NOMO-1 (cell line): Measurements from ENCODE around the gene GMPPB.
"Not testable (repeated sequence)": the region's sequence is repeated elsewhere in the genome, so short reads cannot be mapped to it uniquely, and the experiment has no call there.

Source experiments
- DNase-seq, 2 experiments: peaks; one replicate each; lab custom pipeline; 2025; ENCODE audit not compliant: unreplicated experiment in 2 of 2; lab: John Stamatoyannopoulos, UW

The GMPPB gene

DNA sequence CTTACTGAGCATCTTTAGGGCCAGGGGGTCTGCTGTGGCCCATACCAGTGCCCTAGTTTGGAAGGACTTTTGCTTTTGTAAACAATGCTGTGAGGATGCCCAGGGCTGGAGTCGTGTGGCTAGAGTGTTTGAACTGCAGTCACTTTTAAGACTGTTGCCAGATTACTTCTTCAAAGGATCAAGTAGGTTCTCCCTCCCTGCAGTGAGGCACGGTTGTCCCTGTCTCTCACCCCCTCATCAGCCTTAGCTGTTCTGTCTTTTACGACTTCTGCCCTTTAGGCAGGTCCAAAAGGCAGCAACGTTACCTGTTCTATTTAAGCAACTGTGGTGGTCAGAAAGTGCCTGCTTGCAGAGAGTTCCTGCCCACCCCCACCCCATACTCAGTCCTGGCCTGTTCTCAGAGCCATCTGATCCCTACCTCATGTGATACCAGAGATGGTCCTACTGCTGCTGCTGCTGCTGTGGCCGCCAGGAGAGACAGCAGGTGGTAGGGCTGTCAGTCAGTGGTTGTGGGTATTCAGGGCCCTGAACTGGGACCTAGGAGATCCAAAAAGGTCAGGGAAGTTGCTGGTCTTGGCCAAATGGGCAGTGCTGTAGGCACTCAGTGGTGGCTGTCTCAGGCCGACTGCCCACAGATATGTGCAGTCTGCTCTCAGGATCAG, 29.2 kb downstream of the GMPPB start:
- not testable (repeated sequence) for DNase-seq

DNA sequence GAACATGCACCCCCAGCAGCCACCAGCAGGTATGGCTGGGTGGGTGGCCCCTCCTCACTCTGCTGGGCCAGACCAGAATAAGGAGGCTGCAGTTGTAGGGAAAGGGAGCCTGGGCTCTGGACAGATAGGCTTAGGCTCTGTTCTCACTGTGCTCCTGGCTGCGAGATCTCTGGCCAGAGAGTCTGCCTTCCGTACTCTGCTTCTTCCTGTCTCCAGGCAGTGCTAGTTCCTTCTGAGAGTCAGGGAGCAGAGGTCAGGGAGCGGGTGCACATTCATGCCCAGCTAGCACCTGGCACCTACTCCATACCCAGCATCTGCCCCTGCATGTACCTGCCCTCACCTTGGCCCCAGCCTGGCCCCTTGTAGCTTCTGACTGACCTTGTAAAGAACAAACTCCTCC, 32.3 kb downstream of the GMPPB start:
- DNase-seq: not testable (repeated sequence)

DNA sequence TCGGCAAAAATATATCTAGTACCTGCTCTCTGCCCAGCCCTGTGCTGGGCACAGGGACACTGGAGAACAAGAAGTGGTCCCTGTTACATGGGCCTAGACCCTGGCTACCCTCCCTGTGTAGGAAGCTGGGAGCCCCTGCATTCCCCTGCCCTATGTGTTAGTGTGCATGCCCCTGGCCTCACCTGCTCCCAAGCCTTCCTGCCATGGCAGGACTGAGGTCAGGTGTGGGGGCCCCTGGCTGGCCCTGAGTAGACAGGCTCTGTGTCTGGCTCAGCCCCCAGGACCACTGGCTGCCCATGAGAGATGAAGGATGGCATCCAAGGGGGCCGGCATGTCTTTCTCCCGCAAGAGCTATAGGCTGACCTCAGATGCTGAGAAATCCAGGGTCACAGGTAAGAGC, 32.9 kb downstream of the GMPPB start:
- DNase-seq: not testable (repeated sequence)

DNA sequence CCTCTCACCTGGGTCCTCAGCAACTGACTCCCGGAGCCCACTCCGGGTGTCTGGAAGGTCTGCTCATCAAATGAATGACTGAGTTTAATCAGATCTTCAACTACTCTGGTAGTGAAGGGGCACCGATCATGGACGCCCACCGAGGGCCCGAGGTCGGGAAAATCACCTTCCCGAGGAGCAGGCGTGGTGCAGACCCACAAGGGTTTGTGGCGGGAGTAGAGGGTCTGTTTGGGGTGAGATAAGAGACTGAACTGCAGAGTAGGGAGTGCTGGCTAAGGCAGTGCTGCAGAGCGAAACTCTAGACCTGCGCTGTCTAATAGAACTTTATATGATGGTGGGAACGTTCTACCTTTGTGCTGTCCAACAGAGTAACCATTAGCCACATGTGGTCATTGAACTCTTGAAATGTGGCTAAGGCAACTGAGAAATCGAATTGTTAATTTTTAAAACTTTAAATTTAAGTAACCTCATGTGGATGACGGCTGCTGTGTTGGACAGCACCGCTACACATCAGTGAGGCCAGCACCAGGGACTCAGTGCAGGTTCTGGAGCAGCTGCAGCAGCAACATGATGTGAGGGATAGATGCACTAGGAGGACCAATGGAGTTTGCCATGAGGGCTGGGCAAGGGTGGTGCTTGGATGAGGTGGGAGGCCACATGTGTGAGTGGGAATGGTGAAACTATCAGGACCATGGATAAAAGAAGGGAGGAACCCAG, 33.7 kb downstream of the GMPPB start:
- not testable (repeated sequence) for DNase-seq

DNA sequence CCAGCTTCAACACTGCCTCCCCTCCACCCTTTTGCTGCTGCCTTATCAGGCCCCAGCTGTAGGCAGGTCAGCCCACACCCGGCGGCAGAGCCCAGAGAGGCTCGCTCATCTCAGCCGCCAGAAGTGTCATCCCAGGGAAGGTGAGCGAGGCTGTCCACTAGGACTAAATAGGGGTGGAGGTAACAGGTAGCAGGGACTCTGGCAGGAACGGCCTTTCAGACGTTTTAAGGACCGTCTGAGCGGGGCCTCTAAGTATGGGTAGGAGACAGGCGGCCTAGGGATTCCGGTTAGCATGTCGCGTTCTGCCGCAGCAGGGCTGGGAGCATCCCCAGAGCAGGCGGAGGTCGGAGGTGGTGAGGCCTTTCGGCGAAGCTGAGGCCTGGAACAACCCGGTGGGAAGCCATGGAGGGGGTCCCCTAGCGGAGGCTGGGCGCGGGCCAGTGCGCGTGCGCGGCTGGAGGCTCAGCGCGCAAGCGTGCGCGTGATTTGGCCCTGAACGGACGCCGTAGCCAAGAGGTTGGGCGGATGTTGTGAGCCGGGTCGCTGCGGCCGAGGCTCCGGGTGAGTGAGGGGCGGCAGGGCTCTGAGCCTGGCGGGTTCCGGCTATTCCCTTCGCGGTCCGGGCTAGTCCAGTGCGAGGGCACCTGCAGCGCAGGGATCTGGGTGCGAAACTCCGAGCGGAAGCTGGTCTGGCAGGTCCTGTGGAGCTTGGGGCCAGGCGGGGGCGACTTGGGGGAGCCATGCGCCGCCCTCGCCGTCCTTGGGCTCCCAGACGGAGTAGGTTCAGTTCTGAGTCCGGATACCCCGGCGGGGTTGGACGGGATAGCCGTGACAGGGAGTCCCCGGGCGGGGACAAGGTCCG, 34.5 kb downstream of the GMPPB start, which contains the start of the genes MST1 and RNF123:
MST1 (minus strand) TSS at position 429 of the 862 bp plus-strand sequence. CDS start 783 bp downstream, outside the sequence.
RNF123 (plus strand) TSS at position 512 of the 862 bp plus-strand sequence. CDS start 1,609 bp downstream, outside the sequence.
- DNase-seq: no peak

DNA sequence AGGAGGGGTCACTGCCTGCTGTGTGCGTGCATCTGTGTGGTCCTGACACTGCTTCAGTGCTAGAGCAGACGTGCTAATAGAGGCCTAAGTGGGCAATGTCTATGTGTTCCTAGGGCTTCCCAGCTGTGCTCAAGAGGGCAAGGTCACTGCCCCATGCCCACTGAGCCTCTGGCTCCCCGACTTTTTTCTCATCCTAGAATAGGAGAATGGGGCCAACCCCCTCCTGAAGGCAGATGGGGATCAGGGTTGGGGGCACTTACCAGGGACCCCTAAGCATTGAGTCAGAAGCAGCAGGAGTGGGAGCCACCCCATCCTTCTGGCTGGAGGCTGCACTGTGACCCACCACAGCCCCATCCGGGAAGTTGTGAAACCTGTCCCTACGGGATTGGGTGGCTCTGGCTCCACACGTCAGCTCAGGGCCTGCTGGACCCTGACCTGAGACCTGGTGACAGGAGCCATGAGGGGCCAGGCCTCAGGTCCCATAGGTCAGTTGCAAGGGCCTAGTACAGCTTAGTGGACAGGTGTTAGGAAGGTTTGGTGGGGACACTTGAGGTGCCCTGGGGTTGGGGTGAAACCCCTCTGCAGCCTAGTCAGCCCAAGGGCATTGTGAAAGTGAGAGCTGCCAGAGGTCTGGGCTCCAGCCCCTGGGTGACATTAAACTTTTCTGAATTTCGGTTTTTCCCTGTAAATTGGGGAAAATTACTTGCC, 35.3 kb downstream of the GMPPB start:
- DNase-seq: not testable (repeated sequence)

DNA sequence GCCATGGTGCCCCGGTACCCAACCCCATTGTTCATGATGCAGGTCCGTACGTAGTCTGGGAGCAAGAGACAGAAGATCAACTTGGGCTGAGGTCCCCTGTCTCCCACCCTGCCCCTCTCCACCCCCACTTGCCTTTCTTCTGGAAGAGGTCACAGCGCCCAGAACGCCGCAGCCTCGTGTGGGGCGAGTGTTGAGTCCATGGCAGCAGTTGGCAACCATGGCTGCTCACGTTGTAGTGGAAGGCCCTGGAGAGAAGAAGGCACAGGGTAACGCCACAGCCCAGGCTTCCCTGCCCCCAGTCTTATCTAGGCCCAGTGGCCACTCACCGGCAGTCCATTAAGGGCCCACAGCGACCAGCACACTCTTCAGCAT, 36.3 kb downstream of the GMPPB start:
- DNase-seq: not testable (repeated sequence)

DNA sequence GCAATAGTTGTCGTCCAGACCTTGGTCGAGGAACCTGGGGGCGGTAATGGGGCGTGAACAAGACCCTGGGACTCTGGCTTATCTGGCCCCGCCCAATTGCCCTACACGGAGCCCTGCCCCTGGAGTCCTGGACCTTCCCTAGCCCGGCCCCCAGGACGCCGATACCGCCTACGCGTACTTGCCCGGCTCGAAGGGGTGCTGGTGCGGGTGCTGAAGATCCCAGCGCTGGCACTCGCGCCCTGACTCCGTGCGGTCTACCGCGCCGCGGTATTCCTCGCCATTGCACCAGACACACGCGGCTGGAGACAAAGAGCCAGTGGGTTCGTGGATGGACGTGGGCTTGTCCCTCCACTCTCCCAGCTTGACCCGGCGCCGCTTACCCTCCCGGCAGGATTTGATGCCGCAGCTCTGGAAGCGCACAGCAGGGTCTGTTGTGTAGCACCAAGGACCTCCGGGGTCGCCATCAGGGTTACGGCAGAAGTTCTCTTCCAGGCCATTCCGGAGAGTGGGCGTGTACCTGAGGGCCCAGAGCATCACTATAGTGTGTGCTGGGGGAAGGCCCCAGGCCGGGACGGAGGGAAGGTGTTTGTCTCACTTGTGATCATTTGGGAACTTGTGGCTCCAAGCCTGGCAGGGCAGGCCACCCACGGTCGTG, 36.9 kb downstream of the GMPPB start:
- not testable (repeated sequence) for DNase-seq

DNA sequence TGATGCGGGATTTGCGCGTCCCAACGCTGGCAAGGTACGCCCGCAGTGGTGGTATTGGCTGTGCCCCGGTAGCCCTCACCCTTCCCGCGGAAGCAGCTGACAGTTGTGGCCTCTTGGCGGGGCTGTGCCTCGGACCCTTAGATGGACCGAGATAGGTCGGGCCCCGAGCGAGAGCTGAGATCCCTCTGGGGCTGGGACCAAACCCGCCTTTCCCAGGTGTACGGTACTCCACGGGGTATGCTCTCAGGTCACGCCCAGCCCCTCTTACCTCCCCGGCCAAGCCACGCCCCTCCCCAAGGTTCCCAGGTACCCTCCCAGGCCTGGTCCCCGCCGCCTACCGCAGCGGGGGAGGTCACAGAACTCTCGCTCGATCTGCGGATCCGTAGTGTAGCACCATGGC, 37.4 kb downstream of the GMPPB start:
- DNase-seq: not testable (repeated sequence)

DNA sequence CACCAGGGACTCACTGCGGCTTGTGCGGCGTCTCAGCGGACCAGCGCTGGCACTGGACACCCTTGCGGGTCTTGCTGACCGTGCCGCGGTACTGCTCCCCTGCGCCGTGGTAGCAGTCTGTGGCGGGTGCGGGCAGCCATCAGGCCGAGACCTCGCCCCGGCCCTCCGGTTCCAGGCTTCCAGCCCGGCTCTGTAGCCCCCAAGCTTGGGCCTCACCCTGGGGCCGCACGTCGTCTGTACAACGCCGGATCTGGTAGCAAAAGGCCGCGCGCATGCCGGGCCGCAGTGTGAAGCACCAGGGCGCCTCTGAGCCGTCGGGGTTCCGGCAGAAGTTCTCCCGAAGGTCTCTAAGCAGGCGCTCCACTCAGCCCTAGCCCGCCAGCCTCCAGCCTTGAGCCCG, 37.9 kb downstream of the GMPPB start:
- not testable (repeated sequence) for DNase-seq

DNA sequence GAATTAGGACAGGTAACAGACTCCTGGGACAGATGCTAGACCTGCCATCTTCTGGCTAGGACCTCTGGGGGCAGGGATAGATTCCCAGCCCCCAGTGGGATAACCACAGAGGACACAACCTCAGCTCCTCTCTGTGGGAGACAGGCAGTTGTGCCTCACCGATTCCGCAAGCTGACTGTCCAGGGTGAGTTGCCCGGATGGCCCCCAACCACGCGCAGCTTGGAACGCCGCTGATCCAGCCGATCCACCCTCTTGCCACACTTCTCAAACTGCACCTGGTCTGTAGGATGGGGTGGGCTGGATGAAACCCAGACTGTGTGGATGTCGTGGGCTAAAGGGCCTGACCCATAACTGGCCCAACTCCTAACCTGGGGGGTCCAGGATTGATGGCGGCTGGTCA, 38.6 kb downstream of the GMPPB start:
- not testable (repeated sequence) for DNase-seq

DNA sequence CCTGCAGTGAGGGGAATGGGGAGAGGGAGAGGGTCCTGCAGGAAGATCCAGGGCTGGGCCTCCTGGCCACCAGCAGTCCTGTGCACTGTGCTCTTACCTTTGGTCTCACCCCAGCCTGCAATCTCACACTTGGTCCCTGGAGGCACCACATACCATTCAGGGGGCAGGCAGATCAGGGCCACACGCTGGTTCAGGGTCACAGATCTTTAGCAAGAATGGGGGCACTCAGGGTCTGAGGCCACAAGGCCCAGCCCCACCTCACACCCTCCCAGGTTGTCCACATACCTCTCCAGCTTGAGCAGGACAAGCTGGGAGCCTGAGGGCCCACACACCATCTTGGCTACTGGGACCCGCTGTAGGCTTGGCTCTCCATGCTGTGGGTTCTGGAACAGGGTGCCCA, 39.3 kb downstream of the GMPPB start:
- not testable (repeated sequence) for DNase-seq

DNA sequence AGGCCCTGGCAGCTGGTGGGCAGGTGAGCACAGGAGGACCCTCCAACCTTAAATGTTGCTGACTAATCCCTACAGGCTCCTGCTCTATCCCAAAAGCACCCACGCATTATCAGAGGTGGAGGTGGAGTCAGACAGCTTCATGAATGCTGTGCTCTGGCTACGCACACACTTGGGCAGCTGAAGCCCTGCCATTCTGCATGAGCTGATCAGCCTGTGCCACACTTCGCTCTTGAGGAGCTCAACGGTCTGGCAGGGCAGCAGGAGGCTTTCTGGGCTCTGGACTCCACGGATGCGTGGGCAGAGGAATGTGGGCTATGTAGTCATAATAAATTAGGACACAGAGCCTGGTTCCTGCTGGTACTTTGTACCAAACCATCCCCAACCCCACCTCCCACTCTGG, 40.6 kb downstream of the GMPPB start:
- no peak for DNase-seq

DNA sequence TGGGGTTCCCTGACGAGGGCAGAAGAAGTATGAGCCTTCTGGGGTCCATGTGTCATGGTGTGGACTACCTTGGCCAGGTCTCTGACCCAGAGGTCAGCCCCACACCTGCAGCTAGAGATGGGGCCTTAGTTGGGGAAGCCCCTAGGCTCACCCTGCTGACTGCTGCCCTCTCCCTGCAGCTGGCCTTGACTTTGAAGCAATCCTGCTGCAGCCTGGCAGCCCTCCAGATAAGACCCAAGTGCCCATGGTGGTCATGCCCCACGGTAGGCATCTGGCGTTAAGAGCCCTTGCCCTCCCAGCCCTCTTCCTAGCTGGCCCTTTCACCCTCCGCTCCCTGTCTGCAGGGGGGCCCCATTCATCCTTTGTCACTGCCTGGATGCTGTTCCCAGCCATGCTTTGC, 42.2 kb downstream of the GMPPB start:
- DNase-seq: no peak

DNA sequence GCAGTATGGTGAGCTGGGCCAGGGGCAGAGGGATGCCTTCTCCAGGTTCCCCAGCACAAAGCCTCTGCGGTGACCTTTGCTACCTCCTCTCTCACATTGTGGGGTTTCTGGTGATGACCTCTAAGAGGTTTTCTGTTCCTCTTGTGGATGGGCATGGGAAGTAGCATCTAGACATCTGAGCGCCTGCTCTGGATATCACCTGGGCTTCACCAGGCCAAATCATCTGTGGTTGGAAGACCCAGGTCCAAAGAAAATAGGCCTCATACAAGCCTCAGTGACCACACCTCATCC, 42.6 kb downstream of the GMPPB start:
- no peak for DNase-seq

DNA sequence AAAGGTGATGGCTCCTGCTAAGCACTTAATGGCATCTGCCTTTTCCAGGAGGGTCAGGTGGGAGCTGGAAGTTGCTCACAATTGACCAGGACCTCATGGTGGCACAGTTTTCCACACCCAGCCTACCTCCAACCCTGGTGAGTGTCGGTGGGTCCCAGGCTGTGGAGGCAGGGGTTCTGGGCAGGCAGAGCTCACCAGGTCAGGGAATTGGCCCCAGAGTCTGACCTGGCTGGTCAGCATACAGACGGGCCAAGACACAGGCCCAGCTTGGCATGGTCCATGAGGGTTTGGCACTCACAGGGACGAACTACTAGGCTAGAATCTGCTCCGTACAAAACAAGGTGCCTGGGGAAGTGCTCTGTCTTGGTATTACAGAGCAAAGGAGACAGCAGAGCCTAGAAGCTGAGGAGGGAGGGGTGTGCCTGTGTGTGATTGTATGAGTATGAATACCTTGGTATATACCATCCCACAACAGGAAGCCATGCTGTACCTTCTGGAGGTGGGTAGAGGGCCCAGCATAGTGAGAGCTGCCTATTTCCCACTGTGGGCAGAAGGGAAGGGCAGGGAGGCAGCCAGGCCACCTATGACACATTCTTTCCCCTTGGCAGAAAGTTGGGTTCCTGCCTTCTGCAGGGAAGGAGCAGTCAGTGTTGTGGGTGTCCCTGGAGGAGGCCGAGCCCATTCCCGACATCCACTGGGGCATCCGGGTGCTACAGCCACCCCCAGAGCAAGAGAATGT, 43.1 kb downstream of the GMPPB start:
- DNase-seq: no peak

DNA sequence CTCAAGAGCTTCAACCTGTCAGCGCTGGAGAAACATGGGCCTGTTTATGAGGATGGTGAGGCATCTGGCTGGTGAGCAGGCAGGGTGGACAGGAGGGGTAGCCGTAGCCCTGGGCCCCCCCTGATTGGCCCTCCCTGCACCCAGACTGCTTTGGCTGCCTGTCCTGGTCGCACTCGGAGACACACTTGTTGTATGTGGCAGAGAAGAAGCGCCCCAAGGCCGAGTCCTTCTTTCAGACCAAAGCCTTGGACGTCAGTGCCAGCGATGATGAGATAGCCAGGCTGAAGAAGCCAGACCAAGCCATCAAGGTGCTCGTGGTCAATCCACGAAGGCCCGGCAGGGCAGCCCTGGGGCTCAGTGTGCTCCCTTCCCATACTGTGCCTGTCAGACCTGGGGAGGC, 47.8 kb downstream of the GMPPB start:
- DNase-seq: no peak

DNA sequence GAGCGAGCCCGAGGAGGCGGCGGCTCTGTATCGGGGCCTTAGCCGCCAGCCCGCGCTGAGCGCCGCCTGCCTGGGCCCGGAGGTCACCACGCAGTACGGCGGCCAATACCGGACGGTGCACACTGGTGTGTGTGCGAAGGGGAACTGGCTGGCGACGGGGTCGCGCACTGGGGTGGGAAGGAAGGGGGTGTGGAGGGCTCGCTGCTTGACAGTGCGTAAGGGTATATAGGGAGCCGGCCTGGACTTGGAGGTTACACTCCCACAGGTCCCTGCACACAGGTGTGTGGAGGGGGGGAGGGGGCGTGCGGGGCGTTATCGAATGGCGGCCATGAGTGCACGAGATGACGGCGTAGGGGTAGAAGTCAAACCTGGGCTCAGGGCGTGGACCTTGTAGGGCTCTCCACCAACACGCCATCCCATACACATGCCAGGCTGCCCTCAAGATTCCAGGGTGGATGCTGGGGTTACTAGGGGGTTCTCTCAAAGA, 49.2 kb downstream of the GMPPB start:
- no peak for DNase-seq

DNA sequence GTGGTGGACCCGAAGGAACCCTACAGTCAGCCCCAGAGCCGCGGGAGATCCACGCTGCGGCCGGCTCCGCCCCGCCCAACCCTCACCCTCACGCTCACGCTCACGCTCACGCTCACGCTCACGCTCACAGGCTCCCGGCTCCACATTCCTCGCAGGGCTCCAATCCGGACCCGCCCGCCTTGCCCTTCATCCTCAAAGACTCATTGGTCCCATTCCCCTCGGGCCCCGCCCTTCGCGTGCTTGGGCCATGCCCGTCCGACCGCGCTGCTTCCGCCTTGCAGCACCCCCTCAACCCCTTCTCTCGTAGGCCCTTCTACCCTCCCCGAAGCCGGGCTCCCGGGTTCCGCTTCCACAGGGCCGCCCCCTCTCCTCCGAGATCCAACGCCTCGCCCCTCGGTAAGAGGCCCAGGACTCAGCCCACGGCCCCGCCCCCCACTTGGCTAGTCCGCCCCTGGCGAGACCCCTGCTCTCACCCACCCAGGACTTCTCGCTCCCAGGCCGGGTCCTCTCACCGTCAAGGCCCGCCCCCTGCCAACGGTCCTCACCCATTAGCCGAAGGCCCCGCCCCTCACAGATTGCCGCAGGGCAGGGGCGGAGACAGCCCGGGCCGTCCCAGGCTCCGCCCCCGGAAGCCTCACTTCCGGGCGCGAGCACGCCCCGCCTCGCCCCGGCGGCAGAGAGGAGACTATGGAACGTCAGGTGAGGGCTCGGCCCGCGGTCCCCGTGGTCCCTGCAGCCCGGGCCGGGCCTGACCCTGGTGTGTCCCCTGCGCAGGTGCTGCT, 49.8 kb downstream of the GMPPB start, which contains the start of gene APEH:
APEH (plus strand) TSS at position 637 of the 782 bp plus-strand sequence; CDS start at position 688, 51 bp downstream.
- DNase-seq: no peak
